Breast epithelium (tissue), 4 donors: ENCODE results near the gene TBCK. TPM values are rescaled to one million over a fixed set of nuclear protein-coding genes. Genes with fewer than 3 reads are reported as not detected.

ENCODE experiments used
- DNase-seq, 2 donors: peaks; one replicate each; pipeline ENCODE4 v3.0.0-alpha.2; 2019; ENCODE audit warnings: low spot score in 2 of 2
- H3K27ac ChIP-seq, 2 donors: fragments of 200-600 bp; sonication (generic) in 1 of 2; one replicate each; pipeline ENCODE4 v1.5.1; 2016 to 2019; ENCODE audit warnings: mild to moderate bottlenecking in 1 of 2
- H3K27me3 ChIP-seq, 2 donors: fragments of 200-600 bp; sonication (generic) in 1 of 2; one replicate each; pipeline versions ENCODE4 v1.5.1 to v1.6.0; 2017 to 2019; ENCODE audit warnings: control low read depth in 1 of 2, mild to moderate bottlenecking in 1 of 2
- H3K36me3 ChIP-seq: fragments of 200-600 bp; one replicate; pipeline ENCODE4 v1.5.1; 2019
- H3K4me1 ChIP-seq, 2 donors: fragments of 200-600 bp; sonication (generic); one replicate each; pipeline ENCODE4 v1.5.1; 2016 to 2019; ENCODE audit warnings: control low read depth in 1 of 2
- H3K4me3 ChIP-seq, 3 donors: fragments of 200-600 bp; sonication (generic); 1 replicate in 2 of 3; 2 replicates in 1 of 3; pipeline ENCODE4 v1.5.1; 2016 to 2019; ENCODE audit warnings: mild to moderate bottlenecking in 3 of 3, moderate library complexity in 2 of 3
- H3K9me3 ChIP-seq, 2 donors: fragments of 200-600 bp; sonication (generic) in 1 of 2; one replicate each; pipeline ENCODE4 v1.5.1; 2016 to 2019; ENCODE audit warnings: control low read depth in 1 of 2
- CTCF ChIP-seq, 3 donors: fragments of 450-650 bp; IDR thresholded peaks; one replicate each; pipeline ENCODE4 v1.5.1; 2016 to 2017; ENCODE audit warnings: antibody characterized with exemption in 3 of 3, mild to moderate bottlenecking in 3 of 3, moderate library complexity in 3 of 3
- POLR2A ChIP-seq: fragments of 450-650 bp; IDR thresholded peaks from one replicate; pipeline ENCODE4 v1.6.1; 2016; ENCODE audit warnings: antibody characterized with exemption, mild to moderate bottlenecking, moderate library complexity
- POLR2AphosphoS5 ChIP-seq, 3 donors: sonication (generic); formaldehyde crosslinking; IDR thresholded peaks; one replicate each; pipeline ENCODE4 v1.6.1; 2017; ENCODE audit warnings: antibody characterized with exemption in 3 of 3
- intact Hi-C: fragments of 100-400 bp; cut with DNase I; formaldehyde crosslinking; loops from one replicate; pipeline ENCODE4 v1.15.1; 2023; ENCODE audit warnings: low total_unique reads
- total RNA-seq, 3 donors: library from RNA; depleted of rRNA; stranded (reverse); fragments of >200 nt; gene quantifications; one replicate each; pipeline ENCODE4 v1.1.0, GENCODE V29; 2016

Gene TBCK
- total RNA-seq, 3 donors from 2014 or later = 46.9 to 82.3 (median 57.0) TPM

- Histone ChIP-seq H3K4me1 (no peaks in the 10 kb centered on the region), H3K4me3 (peak overlapping the region in 2 of 3 donors; percentile 21 to 24), H3K27me3 (no peaks in the 10 kb centered on the region), H3K9me3 (no peaks in the 10 kb centered on the region), H3K27ac (no peak overlapping the region), H3K36me3 (no peaks in the 10 kb centered on the region)
- no peak for DNase-seq
- no peak for TF ChIP-seq POLR2A
- no peak for TF ChIP-seq POLR2AphosphoS5 (IDR thresholded peaks at IDR 0.05)
- no peak for TF ChIP-seq CTCF (IDR thresholded peaks at IDR 0.05)
- intact Hi-C loops = no loop called here
Observed at GRCh38 chr4:106355193-106355592, 39.2 kb upstream of the TBCK start.

GRCh38 chr4:106353786-106354185, 37.8 kb upstream of the TBCK start:
- TF ChIP-seq POLR2A (no peak), CTCF (IDR thresholded peaks at IDR 0.05) (no peak), POLR2AphosphoS5 (IDR thresholded peaks at IDR 0.05) (no peak)
- H3K36me3 ChIP-seq = no peaks in the 10 kb centered on the region
- no peak overlapping the region for H3K27ac ChIP-seq
- H3K4me1 ChIP-seq = no peaks in the 10 kb centered on the region
- no peak overlapping the region for H3K4me3 ChIP-seq
- intact Hi-C loops = no loop called here
- H3K27me3 ChIP-seq = no peaks in the 10 kb centered on the region
- DNase-seq = no peak
- no peaks in the 10 kb centered on the region for H3K9me3 ChIP-seq

- no peak overlapping the region for H3K4me3 ChIP-seq
- intact Hi-C loops = no loop called here
- no peak overlapping the region for H3K27ac ChIP-seq
- H3K4me1 ChIP-seq = no peaks in the 10 kb centered on the region
- H3K36me3 ChIP-seq = no peaks in the 10 kb centered on the region
- DNase-seq = no peak
- TF ChIP-seq CTCF (IDR thresholded peaks at IDR 0.05) = no peak
- TF ChIP-seq POLR2A = no peak
- TF ChIP-seq POLR2AphosphoS5 (IDR thresholded peaks at IDR 0.05) = no peak
- H3K9me3 ChIP-seq = no peaks in the 10 kb centered on the region
- H3K27me3 ChIP-seq = no peaks in the 10 kb centered on the region
Observed at GRCh38 chr4:106351016-106351415, 35.0 kb upstream of the TBCK start.

- H3K27ac ChIP-seq = no peak overlapping the region
- H3K36me3 ChIP-seq = no peaks in the 10 kb centered on the region
- H3K27me3 ChIP-seq = no peaks in the 10 kb centered on the region
- no peak overlapping the region for H3K4me3 ChIP-seq
- no peak for DNase-seq
- no peak for TF ChIP-seq POLR2AphosphoS5 (IDR thresholded peaks at IDR 0.05)
- no peak for TF ChIP-seq POLR2A
- TF ChIP-seq CTCF (IDR thresholded peaks at IDR 0.05) = no peak
- H3K9me3 ChIP-seq = no peaks in the 10 kb centered on the region
- no peaks in the 10 kb centered on the region for H3K4me1 ChIP-seq
- intact Hi-C loops = no loop called here
Observed at GRCh38 chr4:106347167-106347566, 31.2 kb upstream of the TBCK start.

- Histone ChIP-seq H3K27me3 (no peaks in the 10 kb centered on the region), H3K36me3 (no peaks in the 10 kb centered on the region), H3K4me1 (no peaks in the 10 kb centered on the region), H3K9me3 (peaks cover 0 to 5% of the 10 kb centered on the region in 2 donors), H3K4me3 (no peak overlapping the region), H3K27ac (no peak overlapping the region)
- intact Hi-C loops = no loop called here
- no peak for TF ChIP-seq POLR2A
- no peak for TF ChIP-seq CTCF (IDR thresholded peaks at IDR 0.05)
- no peak for TF ChIP-seq POLR2AphosphoS5 (IDR thresholded peaks at IDR 0.05)
- DNase-seq = no peak
Observed at GRCh38 chr4:106344647-106344970, 28.6 kb upstream of the TBCK start.
